HCT116 (cell line): ENCODE results near the gene ATP13A5.

ENCODE experiments used
- CBX3 ChIP-seq: IDR thresholded peaks from 2 replicates; pipeline ENCODE4 v1.6.1; 2012; ENCODE audit warnings: low read depth
- ELF1 ChIP-seq: IDR thresholded peaks from 2 replicates; pipeline ENCODE4 v1.6.1; 2012; ENCODE audit warnings: low read depth, borderline replicate concordance
- EZH2 ChIP-seq: fragments of 200-600 bp; sonication (generic); IDR thresholded peaks from 2 replicates; pipeline ENCODE4 v1.6.1; 2017; ENCODE audit warnings: antibody characterized with exemption, mixed run types
- EZH2phosphoT487 ChIP-seq: fragments of 200-600 bp; IDR thresholded peaks from 2 replicates; pipeline ENCODE4 v1.6.1; 2018; ENCODE audit warnings: antibody characterized with exemption, borderline replicate concordance
- POLR2AphosphoS5 ChIP-seq: IDR thresholded peaks from 2 replicates; pipeline ENCODE4 v1.6.1; 2011; ENCODE audit warnings: mild to moderate bottlenecking, low read depth, low read length, moderate library complexity
- ZNF274 ChIP-seq: fragments of 200-500 bp; sonication (Bioruptor generic); IDR thresholded peaks from 2 replicates; pipeline ENCODE4 v1.6.1; 2014; ENCODE audit warnings: mild to moderate bottlenecking, low read depth, low read length, inconsistent platforms
- TF ChIP-seq, protein P1 (sequence below), 3 experiments: fragments of 200-600 bp in 1 of 3; sonication (generic) in 1 of 3; IDR thresholded peaks in 2 of 3; conservative IDR thresholded peaks in 1 of 3; 2 replicates each; pipeline ENCODE4 v1.5.1; 2012 to 2017; ENCODE audit warnings: low read depth in 2 of 3, low read length in 2 of 3, antibody characterized with exemption in 1 of 3, borderline replicate concordance in 1 of 3, control low read depth in 1 of 3, mild to moderate bottlenecking in 1 of 3, mixed read lengths in 1 of 3, mixed run types in 1 of 3, moderate library complexity in 1 of 3; ENCODE audit not compliant: insufficient read depth in 1 of 3

DNA sequence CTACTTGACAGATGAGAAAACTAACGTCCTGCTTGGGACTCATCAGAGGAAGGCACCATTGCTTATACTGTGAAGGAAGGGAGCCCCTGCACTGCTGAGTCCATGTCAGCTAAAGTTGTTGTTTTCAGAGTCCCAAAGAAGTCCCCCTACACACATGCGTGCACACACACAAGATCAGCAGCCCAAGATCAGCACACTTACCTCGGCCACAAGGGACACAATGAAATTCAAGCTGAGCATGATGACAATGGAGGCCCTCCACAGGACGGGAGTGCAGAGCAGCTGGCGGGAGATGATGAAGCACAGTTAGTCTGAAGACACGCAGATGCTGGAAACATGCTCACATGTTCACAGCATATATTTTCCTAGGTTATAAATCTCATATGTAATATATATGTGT lies 28.6 kb upstream of the ATP13A5 start:
- TF ChIP-seq EZH2 (no peak), POLR2AphosphoS5 (no peak), ELF1 (no peak), CBX3 (no peak), ZNF274 (no peak), EZH2phosphoT487 (no peak)
- TF ChIP-seq, protein P1, sequence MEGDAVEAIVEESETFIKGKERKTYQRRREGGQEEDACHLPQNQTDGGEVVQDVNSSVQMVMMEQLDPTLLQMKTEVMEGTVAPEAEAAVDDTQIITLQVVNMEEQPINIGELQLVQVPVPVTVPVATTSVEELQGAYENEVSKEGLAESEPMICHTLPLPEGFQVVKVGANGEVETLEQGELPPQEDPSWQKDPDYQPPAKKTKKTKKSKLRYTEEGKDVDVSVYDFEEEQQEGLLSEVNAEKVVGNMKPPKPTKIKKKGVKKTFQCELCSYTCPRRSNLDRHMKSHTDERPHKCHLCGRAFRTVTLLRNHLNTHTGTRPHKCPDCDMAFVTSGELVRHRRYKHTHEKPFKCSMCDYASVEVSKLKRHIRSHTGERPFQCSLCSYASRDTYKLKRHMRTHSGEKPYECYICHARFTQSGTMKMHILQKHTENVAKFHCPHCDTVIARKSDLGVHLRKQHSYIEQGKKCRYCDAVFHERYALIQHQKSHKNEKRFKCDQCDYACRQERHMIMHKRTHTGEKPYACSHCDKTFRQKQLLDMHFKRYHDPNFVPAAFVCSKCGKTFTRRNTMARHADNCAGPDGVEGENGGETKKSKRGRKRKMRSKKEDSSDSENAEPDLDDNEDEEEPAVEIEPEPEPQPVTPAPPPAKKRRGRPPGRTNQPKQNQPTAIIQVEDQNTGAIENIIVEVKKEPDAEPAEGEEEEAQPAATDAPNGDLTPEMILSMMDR (IDR thresholded peaks at IDR 0.05 in 2 of 3, conservative IDR thresholded peaks at IDR 0.05 in 1 of 3; ENCODE audit: borderline replicate concordance in 1 of 3, insufficient read depth in 1 of 3, low read depth in 2 of 3, low read length in 2 of 3), result no peak
